Cardiac muscle cell (in vitro differentiated cells and primary cell): ENCODE measurements around the gene INSR. TPM values are rescaled to one million over a fixed set of nuclear protein-coding genes. Genes with fewer than 3 reads are reported as not detected.

Experiments
- DNase-seq, 2 donors: peaks; one replicate each; pipeline versions ENCODE4 v3.0.0 to v3.0.0-alpha.2; 2010 to 2017; ENCODE audit warnings: low read depth in 1 of 2, low spot score in 1 of 2
- H3K27ac ChIP-seq: fragments of 200-600 bp; sonication (generic); 2 replicates; pipeline ENCODE4 v1.5.1; 2016
- H3K27me3 ChIP-seq: fragments of 200-600 bp; sonication (generic); 2 replicates; pipeline ENCODE4 v1.6.0; 2016; ENCODE audit warnings: control low read depth
- H3K36me3 ChIP-seq: fragments of 200-600 bp; sonication (generic); 2 replicates; pipeline ENCODE4 v1.5.1; 2016; ENCODE audit warnings: control low read depth
- H3K4me1 ChIP-seq: fragments of 200-600 bp; sonication (generic); 2 replicates; pipeline ENCODE4 v1.8.1; 2017; ENCODE audit warnings: low read depth, mild to moderate bottlenecking, mixed run types
- H3K4me3 ChIP-seq: fragments of 200-600 bp; sonication (generic); 2 replicates; pipeline ENCODE4 v1.5.1; 2016; ENCODE audit warnings: mild to moderate bottlenecking
- H3K9me3 ChIP-seq: fragments of 200-600 bp; sonication (generic); 2 replicates; pipeline ENCODE4 v1.5.1; 2017; ENCODE audit warnings: low read depth, mild to moderate bottlenecking, control low read depth
- CTCF ChIP-seq: IDR thresholded peaks from 2 replicates; pipeline ENCODE4 v1.5.1; 2012; ENCODE audit warnings: low read depth, mild to moderate bottlenecking, low read length
- polyA plus RNA-seq: library from polyadenylated mRNA; unstranded; fragments of >200 nt; fragmentation: Nextera tagmentation; extraction: Ambion mirVana; gene quantifications from 2 replicates; pipeline ENCODE4 v1.2.1, GENCODE V29; 2016
- total RNA-seq: library from RNA; depleted of rRNA; stranded (reverse); fragments of >200 nt; gene quantifications from 2 replicates; pipeline ENCODE4 v1.2.3, GENCODE V29; 2016

INSR gene
- total and polyA plus RNA-seq, 2 experiments from 2014 or later = 7.0 to 34.9 TPM

GRCh38 chr19:7109678-7110289, 184.4 kb downstream of the INSR start:
- peak in 1 of 2 donors; percentile 50 for DNase-seq
- Histone ChIP-seq H3K27me3 (no peaks in the 10 kb centered on the region), H3K27ac (no peak overlapping the region), H3K4me3 (no peak overlapping the region), H3K4me1 (no peaks in the 10 kb centered on the region), H3K9me3 (no peaks in the 10 kb centered on the region), H3K36me3 (no peaks in the 10 kb centered on the region)
- TF ChIP-seq CTCF = no peak

- no peak for TF ChIP-seq CTCF
- no peak for DNase-seq
- Histone ChIP-seq H3K9me3 (no peaks in the 10 kb centered on the region), H3K27ac (no peak overlapping the region), H3K4me1 (no peaks in the 10 kb centered on the region), H3K36me3 (no peaks in the 10 kb centered on the region), H3K27me3 (no peaks in the 10 kb centered on the region), H3K4me3 (no peak overlapping the region)
Measured at GRCh38 chr19:7106711-7107657, 187.2 kb downstream of the INSR start.

- no peak for TF ChIP-seq CTCF
- no peaks in the 10 kb centered on the region for H3K27me3 ChIP-seq
Measured at GRCh38 chr19:7104747-7105447, 189.3 kb downstream of the INSR start.

GRCh38 chr19:7101498-7102253, 192.5 kb downstream of the INSR start:
- no peak overlapping the region for H3K4me3 ChIP-seq
- no peaks in the 10 kb centered on the region for H3K9me3 ChIP-seq
- H3K27ac ChIP-seq = no peak overlapping the region
- H3K36me3 ChIP-seq = no peaks in the 10 kb centered on the region
- DNase-seq = no peak
- H3K27me3 ChIP-seq = no peaks in the 10 kb centered on the region
- no peak for TF ChIP-seq CTCF
- no peaks in the 10 kb centered on the region for H3K4me1 ChIP-seq

More at GRCh38 chr19:7104747-7105447, 189.3 kb downstream of the INSR start:
- no peak overlapping the region for H3K4me3 ChIP-seq
- H3K9me3 ChIP-seq = no peaks in the 10 kb centered on the region
- H3K27ac ChIP-seq = no peak overlapping the region
- no peaks in the 10 kb centered on the region for H3K4me1 ChIP-seq
- no peak for DNase-seq
- H3K36me3 ChIP-seq = no peaks in the 10 kb centered on the region

GRCh38 chr19:7099597-7099921, 194.7 kb downstream of the INSR start:
- H3K27ac ChIP-seq = peak overlapping the region; percentile 78
- H3K4me1 ChIP-seq = no peaks in the 10 kb centered on the region
- H3K36me3 ChIP-seq = no peaks in the 10 kb centered on the region
- peak overlapping the region; percentile 41 for H3K4me3 ChIP-seq
- no peaks in the 10 kb centered on the region for H3K9me3 ChIP-seq
- no peak for DNase-seq
- H3K27me3 ChIP-seq = no peaks in the 10 kb centered on the region
- no peak for TF ChIP-seq CTCF
